Measurements from ENCODE around the gene FRAS1. TPM values are rescaled to one million over a fixed set of nuclear protein-coding genes. Genes with fewer than 3 reads are reported as not detected.

FRAS1 gene
- total RNA-seq, 1 experiment from 2014 or later, result 3.4 TPM

DNA sequence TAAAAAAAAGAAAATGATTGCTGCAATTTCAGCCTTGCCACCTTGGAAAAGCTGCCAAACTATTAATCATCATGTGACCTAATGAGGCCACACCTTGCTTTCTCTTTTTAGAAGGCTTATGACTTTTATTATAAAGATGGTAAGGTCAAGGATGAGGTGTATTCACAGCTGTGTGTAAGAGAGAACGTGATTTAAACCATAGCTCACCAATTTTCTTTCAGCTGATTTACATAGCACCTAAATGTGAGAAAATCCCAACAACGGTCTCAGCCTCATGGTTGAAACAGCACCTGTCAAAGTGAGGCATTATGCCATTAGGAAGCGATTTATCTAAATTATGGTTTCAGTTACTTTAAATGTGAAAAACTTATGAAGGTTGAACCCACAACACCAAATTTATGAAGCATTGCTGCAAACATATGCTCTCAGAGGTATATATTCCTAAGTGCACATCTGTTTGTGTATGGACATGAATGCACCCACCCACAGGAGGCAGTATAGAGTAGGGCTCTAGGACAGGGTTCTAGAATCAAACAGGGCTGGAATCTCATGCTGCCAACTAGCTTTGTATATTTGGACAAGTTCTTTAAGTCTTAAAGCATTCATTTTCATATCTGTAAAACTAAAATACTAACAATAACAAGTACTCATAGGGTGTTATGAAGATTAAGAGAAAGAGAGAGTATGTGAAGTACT, 535.1 kb downstream of the FRAS1 start:
- Histone ChIP-seq H3K4me3 (ENCODE audit: low read length) (no peak overlapping the region), H3K4me1 (ENCODE audit: insufficient read depth, low read length) (no peaks in the 10 kb centered on the region), H3K9me3 (ENCODE audit: low read length) (no peaks in the 10 kb centered on the region), H3K27me3 (ENCODE audit: low read length) (no peaks in the 10 kb centered on the region), H3K36me3 (ENCODE audit: low read depth, low read length) (peaks cover 24% of the 10 kb centered on the region), H3F3A (ENCODE audit: low read length, unreplicated experiment) (no peaks in the 10 kb centered on the region), H3K9ac (ENCODE audit: low read length) (no peak overlapping the region), H3K4me2 (ENCODE audit: low read length) (no peak overlapping the region), H2AFZ (ENCODE audit: low read length) (no peak overlapping the region), H3K27ac (ENCODE audit: low read length) (no peak overlapping the region), H3K79me2 (ENCODE audit: low read length) (no peaks in the 10 kb centered on the region), H3K9me2 (replicated peaks; ENCODE audit: low read length) (no peaks in the 10 kb centered on the region), H4K20me1 (ENCODE audit: low read length) (no peaks in the 10 kb centered on the region)
- POLR2A ChIA-PET (ENCODE audit: unreplicated experiment), result no interaction called here
- ATAC-seq, result no peak
- BruUV-seq (replicated peaks), result no TSS peak
- TF ChIP-seq EZH2phosphoT487 (IDR thresholded peaks at IDR 0.05; ENCODE audit: borderline replicate concordance, low read length), result no peak
- TF ChIP-seq, protein P1, sequence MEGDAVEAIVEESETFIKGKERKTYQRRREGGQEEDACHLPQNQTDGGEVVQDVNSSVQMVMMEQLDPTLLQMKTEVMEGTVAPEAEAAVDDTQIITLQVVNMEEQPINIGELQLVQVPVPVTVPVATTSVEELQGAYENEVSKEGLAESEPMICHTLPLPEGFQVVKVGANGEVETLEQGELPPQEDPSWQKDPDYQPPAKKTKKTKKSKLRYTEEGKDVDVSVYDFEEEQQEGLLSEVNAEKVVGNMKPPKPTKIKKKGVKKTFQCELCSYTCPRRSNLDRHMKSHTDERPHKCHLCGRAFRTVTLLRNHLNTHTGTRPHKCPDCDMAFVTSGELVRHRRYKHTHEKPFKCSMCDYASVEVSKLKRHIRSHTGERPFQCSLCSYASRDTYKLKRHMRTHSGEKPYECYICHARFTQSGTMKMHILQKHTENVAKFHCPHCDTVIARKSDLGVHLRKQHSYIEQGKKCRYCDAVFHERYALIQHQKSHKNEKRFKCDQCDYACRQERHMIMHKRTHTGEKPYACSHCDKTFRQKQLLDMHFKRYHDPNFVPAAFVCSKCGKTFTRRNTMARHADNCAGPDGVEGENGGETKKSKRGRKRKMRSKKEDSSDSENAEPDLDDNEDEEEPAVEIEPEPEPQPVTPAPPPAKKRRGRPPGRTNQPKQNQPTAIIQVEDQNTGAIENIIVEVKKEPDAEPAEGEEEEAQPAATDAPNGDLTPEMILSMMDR (conservative IDR thresholded peaks at IDR 0.05; ENCODE audit: low read depth, low read length), result peak; percentile 53
- peak; percentile 27 for DNase-seq
- CTCF ChIA-PET, result no interaction called here
- intact Hi-C loops (cut with micrococcal nuclease), result no loop called here

Other genes starting within 250 kb of the FRAS1 start
- gene CNOT6L, start 238.0 kb upstream of the FRAS1 start, total RNA-seq (2014; rRNA removed), result 2.6 and 5.4 TPM in 2 replicates
- 16.7 and 23.0 TPM in 2 replicates for gene MRPL1, start 194.5 kb upstream of the FRAS1 start, total RNA-seq (2014; rRNA removed)

Data from PC-3 (cell line).